Panc1 (cell line): ENCODE data around the gene IRF3. TPM values are rescaled to one million over a fixed set of nuclear protein-coding genes. Genes with fewer than 3 reads are reported as not detected.

Experiments
- ATAC-seq: fragments of 200-7000 bp; cut with Tn5 transposase; 2 replicates; pipeline ENCODE4 v1.9.1; 2020; ENCODE audit warnings: mild to moderate bottlenecking, moderate library complexity
- BruUV-seq: library from RNA; stranded (reverse); fragments of 400-500 nt; replicated peaks from 2 replicates; lab custom pipeline; 2021; lab: Mats Ljungman, UMichigan
- CTCF ChIA-PET: fragments of 300-600 bp; sonication (Branson Sonifier 250); formaldehyde crosslinking; loops from one replicate; lab custom pipeline; 2022; ENCODE audit warnings: antibody characterized with exemption; lab: Charles Lee
- POLR2A ChIA-PET: fragments of 300-600 bp; sonication (Branson Sonifier 250); formaldehyde crosslinking; loops from one replicate; lab custom pipeline; 2022; ENCODE audit warnings: antibody characterized with exemption; lab: Charles Lee
- DNase-seq: peaks from one replicate; pipeline ENCODE4 v3.0.0-alpha.2; 2010; ENCODE audit warnings: low read depth, low spot score
- H3K27ac ChIP-seq: 2 replicates; pipeline ENCODE4 v1.5.1; 2011; ENCODE audit warnings: mild to moderate bottlenecking, low read length, inconsistent platforms
- H3K27me3 ChIP-seq: fragments of 200-500 bp; sonication (Bioruptor generic); 2 replicates; pipeline ENCODE4 v1.6.0; 2014; ENCODE audit warnings: low read length, inconsistent platforms; ENCODE audit not compliant: control insufficient read depth, insufficient read depth
- H3K36me3 ChIP-seq: fragments of 200-500 bp; sonication (Bioruptor generic); 2 replicates; pipeline ENCODE4 v1.5.1; 2014; ENCODE audit warnings: inconsistent platforms, mild to moderate bottlenecking, low read length, moderate library complexity; ENCODE audit not compliant: control insufficient read depth, insufficient read depth
- H3K4me1 ChIP-seq: 2 replicates; pipeline ENCODE4 v1.5.1; 2011; ENCODE audit warnings: inconsistent platforms, mild to moderate bottlenecking, low read length, moderate library complexity; ENCODE audit not compliant: control insufficient read depth, insufficient read depth
- H3K4me3 ChIP-seq, 2 experiments: 2 replicates each; pipeline ENCODE4 v1.5.1; 2011 to 2012; ENCODE audit warnings: low read depth in 2 of 2, low read length in 2 of 2, mild to moderate bottlenecking in 2 of 2, inconsistent platforms in 1 of 2, moderate library complexity in 1 of 2
- H3K9me3 ChIP-seq: fragments of 200-500 bp; sonication (Bioruptor generic); 2 replicates; pipeline ENCODE4 v1.5.1; 2014; ENCODE audit warnings: low read depth, mild to moderate bottlenecking, inconsistent platforms, low read length, moderate library complexity; ENCODE audit not compliant: control insufficient read depth, insufficient read depth
- POLR2AphosphoS5 ChIP-seq: IDR thresholded peaks from 2 replicates; pipeline ENCODE4 v1.6.1; 2012; ENCODE audit warnings: mild to moderate bottlenecking, low read depth, low read length, moderate library complexity
- SIN3A ChIP-seq: IDR thresholded peaks from 2 replicates; pipeline ENCODE4 v1.6.1; 2012; ENCODE audit warnings: low read depth, mild to moderate bottlenecking, low read length, moderate library complexity, borderline replicate concordance; ENCODE audit not compliant: insufficient read depth
- TCF7L2 ChIP-seq: IDR thresholded peaks from 2 replicates; pipeline ENCODE4 v1.6.1; 2011; ENCODE audit warnings: mild to moderate bottlenecking, low read depth, low read length, inconsistent platforms
- in situ Hi-C: cut with HindIII; loops from 2 replicates; pipeline ENCODE4 v1.10.0; 2016; ENCODE audit warnings: low sequenced_read_pairs, low pct_unique_long_range_greater_than_20kb
- intact Hi-C: fragments of 100-400 bp; cut with micrococcal nuclease; formaldehyde crosslinking; loops from one replicate; pipeline ENCODE4 v1.10.0; 2022; ENCODE audit not compliant: unreplicated experiment
- total RNA-seq: library from RNA; stranded (reverse); gene quantifications from one replicate; pipeline ENCODE4 v1.2.1, GENCODE V29; 2021; ENCODE audit not compliant: unreplicated experiment
- TF ChIP-seq, protein P1 (sequence below), 2 experiments: IDR thresholded peaks; 2 replicates each; pipeline ENCODE4 v1.6.1; 2011 to 2012; ENCODE audit warnings: low read depth in 2 of 2, control low read depth in 1 of 2, low read length in 1 of 2, mild to moderate bottlenecking in 1 of 2, moderate library complexity in 1 of 2; ENCODE audit not compliant: insufficient read depth in 1 of 2
- TF ChIP-seq, protein P2 (sequence below): fragments of 450-650 bp; IDR thresholded peaks from 2 replicates; pipeline ENCODE4 v1.5.1; 2017; ENCODE audit warnings: mild to moderate bottlenecking

The IRF3 gene
- total RNA-seq, 1 experiment from 2014 or later: 109 TPM

GRCh38 chr19:49705919-49706318 is 40.3 kb upstream of the IRF3 start:
- TF ChIP-seq, protein P1, sequence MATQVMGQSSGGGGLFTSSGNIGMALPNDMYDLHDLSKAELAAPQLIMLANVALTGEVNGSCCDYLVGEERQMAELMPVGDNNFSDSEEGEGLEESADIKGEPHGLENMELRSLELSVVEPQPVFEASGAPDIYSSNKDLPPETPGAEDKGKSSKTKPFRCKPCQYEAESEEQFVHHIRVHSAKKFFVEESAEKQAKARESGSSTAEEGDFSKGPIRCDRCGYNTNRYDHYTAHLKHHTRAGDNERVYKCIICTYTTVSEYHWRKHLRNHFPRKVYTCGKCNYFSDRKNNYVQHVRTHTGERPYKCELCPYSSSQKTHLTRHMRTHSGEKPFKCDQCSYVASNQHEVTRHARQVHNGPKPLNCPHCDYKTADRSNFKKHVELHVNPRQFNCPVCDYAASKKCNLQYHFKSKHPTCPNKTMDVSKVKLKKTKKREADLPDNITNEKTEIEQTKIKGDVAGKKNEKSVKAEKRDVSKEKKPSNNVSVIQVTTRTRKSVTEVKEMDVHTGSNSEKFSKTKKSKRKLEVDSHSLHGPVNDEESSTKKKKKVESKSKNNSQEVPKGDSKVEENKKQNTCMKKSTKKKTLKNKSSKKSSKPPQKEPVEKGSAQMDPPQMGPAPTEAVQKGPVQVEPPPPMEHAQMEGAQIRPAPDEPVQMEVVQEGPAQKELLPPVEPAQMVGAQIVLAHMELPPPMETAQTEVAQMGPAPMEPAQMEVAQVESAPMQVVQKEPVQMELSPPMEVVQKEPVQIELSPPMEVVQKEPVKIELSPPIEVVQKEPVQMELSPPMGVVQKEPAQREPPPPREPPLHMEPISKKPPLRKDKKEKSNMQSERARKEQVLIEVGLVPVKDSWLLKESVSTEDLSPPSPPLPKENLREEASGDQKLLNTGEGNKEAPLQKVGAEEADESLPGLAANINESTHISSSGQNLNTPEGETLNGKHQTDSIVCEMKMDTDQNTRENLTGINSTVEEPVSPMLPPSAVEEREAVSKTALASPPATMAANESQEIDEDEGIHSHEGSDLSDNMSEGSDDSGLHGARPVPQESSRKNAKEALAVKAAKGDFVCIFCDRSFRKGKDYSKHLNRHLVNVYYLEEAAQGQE (IDR thresholded peaks at IDR 0.05; ENCODE audit: insufficient read depth in 1 of 2, low read depth in 2 of 2, low read length in 1 of 2): no peak
- TF ChIP-seq POLR2AphosphoS5 (no peak), TCF7L2 (no peak), SIN3A (no peak)
- TF ChIP-seq, protein P2, sequence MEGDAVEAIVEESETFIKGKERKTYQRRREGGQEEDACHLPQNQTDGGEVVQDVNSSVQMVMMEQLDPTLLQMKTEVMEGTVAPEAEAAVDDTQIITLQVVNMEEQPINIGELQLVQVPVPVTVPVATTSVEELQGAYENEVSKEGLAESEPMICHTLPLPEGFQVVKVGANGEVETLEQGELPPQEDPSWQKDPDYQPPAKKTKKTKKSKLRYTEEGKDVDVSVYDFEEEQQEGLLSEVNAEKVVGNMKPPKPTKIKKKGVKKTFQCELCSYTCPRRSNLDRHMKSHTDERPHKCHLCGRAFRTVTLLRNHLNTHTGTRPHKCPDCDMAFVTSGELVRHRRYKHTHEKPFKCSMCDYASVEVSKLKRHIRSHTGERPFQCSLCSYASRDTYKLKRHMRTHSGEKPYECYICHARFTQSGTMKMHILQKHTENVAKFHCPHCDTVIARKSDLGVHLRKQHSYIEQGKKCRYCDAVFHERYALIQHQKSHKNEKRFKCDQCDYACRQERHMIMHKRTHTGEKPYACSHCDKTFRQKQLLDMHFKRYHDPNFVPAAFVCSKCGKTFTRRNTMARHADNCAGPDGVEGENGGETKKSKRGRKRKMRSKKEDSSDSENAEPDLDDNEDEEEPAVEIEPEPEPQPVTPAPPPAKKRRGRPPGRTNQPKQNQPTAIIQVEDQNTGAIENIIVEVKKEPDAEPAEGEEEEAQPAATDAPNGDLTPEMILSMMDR: no peak
- no peaks in the 10 kb centered on the region for H3K27me3 ChIP-seq
- in situ Hi-C loops (no loop called here), intact Hi-C loops (no loop called here)
- H3K36me3 ChIP-seq: no peaks in the 10 kb centered on the region
- no peak overlapping the region for H3K27ac ChIP-seq
- no peaks in the 10 kb centered on the region for H3K4me1 ChIP-seq
- CTCF ChIA-PET: no interaction called here
- POLR2A ChIA-PET: no interaction called here
- ATAC-seq (no peak), DNase-seq (no peak)
- no TSS peak for BruUV-seq
- H3K9me3 ChIP-seq: no peaks in the 10 kb centered on the region
- H3K4me3 ChIP-seq: no peak overlapping the region

GRCh38 chr19:49704888-49705642 is 39.4 kb upstream of the IRF3 start:
- Histone ChIP-seq H3K4me1 (no peaks in the 10 kb centered on the region), H3K36me3 (no peaks in the 10 kb centered on the region), H3K4me3 (no peak overlapping the region), H3K27me3 (no peaks in the 10 kb centered on the region), H3K27ac (no peak overlapping the region), H3K9me3 (no peaks in the 10 kb centered on the region)
- DNase-seq: no peak
- in situ Hi-C loops: no loop called here
- intact Hi-C loops: no loop called here
- ChIA-PET POLR2A (interaction anchor here (0.7 kb wide), 1 partner anchor 10 kb away, joined by 3 read pairs; no protein-coding TSS in a partner anchor), CTCF (no interaction called here)
- TF ChIP-seq, protein P2: no peak
- TF ChIP-seq POLR2AphosphoS5: no peak
- TF ChIP-seq, protein P1 (IDR thresholded peaks at IDR 0.05; ENCODE audit: insufficient read depth in 1 of 2, low read depth in 2 of 2, low read length in 1 of 2): no peak
- TF ChIP-seq TCF7L2: no peak
- no peak for TF ChIP-seq SIN3A
- ATAC-seq: no peak
- no TSS peak for BruUV-seq
